Parathyroid adenoma (tissue), 2 donors: ENCODE results near the gene MAGEA9B.
A peak's percentile ranks its signal among the peaks of the same experiment; 100 is the strongest.

Experiments
- H2AFZ ChIP-seq: fragments of 300-600 bp; sonication (generic); one replicate; pipeline ENCODE4 v1.7.0; 2017; ENCODE audit warnings: antibody characterized with exemption, mild to moderate bottlenecking
- H3K27ac ChIP-seq: fragments of 300-600 bp; sonication (generic); one replicate; pipeline ENCODE4 v1.7.0; 2017
- H3K27me3 ChIP-seq: fragments of 300-600 bp; sonication (generic); one replicate; pipeline ENCODE4 v1.7.0; 2017; ENCODE audit warnings: low read length; ENCODE audit not compliant: control insufficient read depth, insufficient read depth
- H3K36me3 ChIP-seq: fragments of 300-600 bp; sonication (generic); one replicate; pipeline ENCODE4 v1.7.0; 2017; ENCODE audit warnings: low read length; ENCODE audit not compliant: control insufficient read depth, insufficient read depth
- H3K4me1 ChIP-seq: fragments of 300-600 bp; sonication (generic); one replicate; pipeline ENCODE4 v1.7.0; 2017; ENCODE audit warnings: control low read depth
- H3K4me2 ChIP-seq: fragments of 300-600 bp; sonication (generic); one replicate; pipeline ENCODE4 v1.7.0; 2017; ENCODE audit warnings: low read length
- H3K4me3 ChIP-seq: fragments of 300-600 bp; sonication (generic); one replicate; pipeline ENCODE4 v1.7.0; 2017; ENCODE audit warnings: low read depth, low read length
- H3K79me2 ChIP-seq: fragments of 300-600 bp; sonication (generic); one replicate; pipeline ENCODE4 v1.7.0; 2017; ENCODE audit warnings: control low read depth
- H3K9ac ChIP-seq: fragments of 300-600 bp; sonication (generic); one replicate; pipeline ENCODE4 v1.7.0; 2017; ENCODE audit warnings: mild to moderate bottlenecking
- H3K9me3 ChIP-seq: fragments of 300-600 bp; sonication (generic); one replicate; pipeline ENCODE4 v1.7.0; 2017; ENCODE audit warnings: low read length; ENCODE audit not compliant: control insufficient read depth
- TF ChIP-seq, protein P1 (sequence below): fragments of 300-600 bp; sonication (generic); IDR thresholded peaks from one replicate; pipeline ENCODE4 v1.7.0; 2017; ENCODE audit warnings: antibody characterized with exemption, mild to moderate bottlenecking
- donor health status: primary hyperparathyroidism.

The MAGEA9B gene

DNA sequence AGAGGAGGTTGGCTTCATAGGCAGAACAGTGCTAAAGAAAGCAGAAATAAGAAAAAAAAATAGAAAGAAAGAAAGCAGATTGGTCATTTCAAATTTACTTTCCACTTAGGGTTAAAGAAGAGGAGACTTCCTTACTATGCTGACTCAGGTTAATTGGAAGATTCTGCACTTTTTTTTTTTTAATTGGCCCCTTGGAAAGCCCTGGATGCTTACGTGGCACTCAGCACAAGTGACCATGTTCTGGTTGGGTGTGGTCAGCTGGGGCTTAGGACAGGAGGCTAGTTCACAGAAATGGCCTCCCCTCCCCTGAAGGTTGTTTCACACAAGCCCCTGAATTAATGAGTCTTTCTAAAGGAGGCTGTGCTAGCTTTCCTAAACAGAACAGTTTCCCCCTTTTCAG lies 14.5 kb downstream of the MAGEA9B start:
- Histone ChIP-seq H3K9me3 (no peaks in the 10 kb centered on the region), H3K9ac (no peak overlapping the region), H3K4me1 (peaks cover 16% of the 10 kb centered on the region), H3K27me3 (no peaks in the 10 kb centered on the region), H3K27ac (no peak overlapping the region), H3K36me3 (no peaks in the 10 kb centered on the region), H3K79me2 (no peaks in the 10 kb centered on the region), H3K4me3 (no peak overlapping the region), H2AFZ (no peak overlapping the region), H3K4me2 (no peak overlapping the region)
- TF ChIP-seq, protein P1, sequence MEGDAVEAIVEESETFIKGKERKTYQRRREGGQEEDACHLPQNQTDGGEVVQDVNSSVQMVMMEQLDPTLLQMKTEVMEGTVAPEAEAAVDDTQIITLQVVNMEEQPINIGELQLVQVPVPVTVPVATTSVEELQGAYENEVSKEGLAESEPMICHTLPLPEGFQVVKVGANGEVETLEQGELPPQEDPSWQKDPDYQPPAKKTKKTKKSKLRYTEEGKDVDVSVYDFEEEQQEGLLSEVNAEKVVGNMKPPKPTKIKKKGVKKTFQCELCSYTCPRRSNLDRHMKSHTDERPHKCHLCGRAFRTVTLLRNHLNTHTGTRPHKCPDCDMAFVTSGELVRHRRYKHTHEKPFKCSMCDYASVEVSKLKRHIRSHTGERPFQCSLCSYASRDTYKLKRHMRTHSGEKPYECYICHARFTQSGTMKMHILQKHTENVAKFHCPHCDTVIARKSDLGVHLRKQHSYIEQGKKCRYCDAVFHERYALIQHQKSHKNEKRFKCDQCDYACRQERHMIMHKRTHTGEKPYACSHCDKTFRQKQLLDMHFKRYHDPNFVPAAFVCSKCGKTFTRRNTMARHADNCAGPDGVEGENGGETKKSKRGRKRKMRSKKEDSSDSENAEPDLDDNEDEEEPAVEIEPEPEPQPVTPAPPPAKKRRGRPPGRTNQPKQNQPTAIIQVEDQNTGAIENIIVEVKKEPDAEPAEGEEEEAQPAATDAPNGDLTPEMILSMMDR: no peak

DNA sequence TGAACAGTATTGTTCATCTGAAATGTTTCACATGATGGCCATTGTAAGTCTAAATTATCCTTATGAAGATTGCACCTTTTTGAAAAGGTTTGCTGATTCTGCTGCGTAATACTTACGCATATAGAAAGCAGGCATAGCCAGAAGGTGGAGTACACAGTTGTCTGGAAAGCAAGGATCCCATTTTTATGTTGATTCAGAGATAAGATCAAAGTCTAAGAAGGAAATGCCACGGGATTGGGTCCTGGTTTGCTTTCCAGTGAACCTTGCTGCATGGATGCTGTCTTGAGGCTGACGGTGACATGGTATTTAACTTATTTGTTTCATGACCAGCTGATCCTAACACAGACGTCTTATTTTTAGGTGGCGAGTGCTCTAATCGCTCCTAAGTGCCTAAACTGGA lies 15.5 kb downstream of the MAGEA9B start:
- Histone ChIP-seq H3K27me3 (no peaks in the 10 kb centered on the region), H2AFZ (peak overlapping the region; percentile 28), H3K9ac (no peak overlapping the region), H3K9me3 (no peaks in the 10 kb centered on the region), H3K36me3 (no peaks in the 10 kb centered on the region), H3K4me2 (peak overlapping the region; percentile 8), H3K27ac (no peak overlapping the region), H3K4me1 (peaks cover 16% of the 10 kb centered on the region), H3K4me3 (no peak overlapping the region), H3K79me2 (no peaks in the 10 kb centered on the region)
- TF ChIP-seq, protein P1: no peak

DNA sequence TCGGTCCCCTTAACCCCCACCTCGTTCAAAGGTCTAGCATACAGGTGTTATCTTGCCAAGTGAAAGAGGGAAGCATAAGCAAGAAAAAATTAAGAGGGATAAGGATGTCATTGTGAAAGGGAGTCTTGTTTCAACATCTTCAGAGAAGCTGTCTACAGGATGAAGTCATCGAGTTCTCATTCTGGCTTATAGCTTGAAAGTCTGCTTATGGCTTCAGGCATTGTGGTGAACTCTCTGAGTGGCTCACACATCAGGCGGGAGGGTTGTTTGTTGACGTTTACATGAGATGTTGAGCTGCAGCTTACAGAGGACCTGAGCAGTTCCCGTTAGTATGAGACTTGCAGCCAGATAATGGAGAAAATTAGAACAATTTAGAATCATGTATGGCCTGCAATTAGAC lies 16.6 kb downstream of the MAGEA9B start:
- Histone ChIP-seq H3K27ac (no peak overlapping the region), H3K4me3 (no peak overlapping the region), H3K9ac (no peak overlapping the region), H3K9me3 (no peaks in the 10 kb centered on the region), H3K79me2 (no peaks in the 10 kb centered on the region), H3K27me3 (no peaks in the 10 kb centered on the region), H3K4me1 (peaks cover 16% of the 10 kb centered on the region), H2AFZ (no peak overlapping the region), H3K4me2 (no peak overlapping the region), H3K36me3 (no peaks in the 10 kb centered on the region)
- TF ChIP-seq, protein P1: no peak

DNA sequence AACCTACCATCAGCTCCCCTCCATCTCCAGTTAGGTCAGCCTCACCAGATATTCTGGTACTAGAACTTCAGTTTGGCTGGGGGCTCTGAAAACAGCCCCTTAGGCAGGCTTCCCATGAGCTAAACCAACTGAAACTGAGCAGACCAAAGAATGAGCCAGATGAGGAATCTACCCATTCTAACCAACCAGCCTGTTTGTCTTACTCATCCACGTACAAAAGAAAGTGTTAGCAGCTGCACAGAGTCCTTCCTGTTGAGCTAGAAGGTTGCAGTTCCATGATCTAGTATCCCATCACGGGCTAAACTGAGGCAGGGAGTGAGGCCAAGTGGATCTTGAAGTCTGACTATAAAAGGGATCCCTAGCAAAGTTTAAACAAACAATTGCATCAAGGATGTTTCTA lies 17.5 kb downstream of the MAGEA9B start:
- H3K27me3 ChIP-seq: no peaks in the 10 kb centered on the region
- no peaks in the 10 kb centered on the region for H3K79me2 ChIP-seq
- H3K4me1 ChIP-seq: peaks cover 16% of the 10 kb centered on the region
- H3K4me2 ChIP-seq: no peak overlapping the region
- no peak overlapping the region for H3K27ac ChIP-seq
- no peak overlapping the region for H3K9ac ChIP-seq
- TF ChIP-seq, protein P1: no peak
- no peak overlapping the region for H2AFZ ChIP-seq
- no peak overlapping the region for H3K4me3 ChIP-seq
- H3K36me3 ChIP-seq: no peaks in the 10 kb centered on the region
- H3K9me3 ChIP-seq: no peaks in the 10 kb centered on the region

DNA sequence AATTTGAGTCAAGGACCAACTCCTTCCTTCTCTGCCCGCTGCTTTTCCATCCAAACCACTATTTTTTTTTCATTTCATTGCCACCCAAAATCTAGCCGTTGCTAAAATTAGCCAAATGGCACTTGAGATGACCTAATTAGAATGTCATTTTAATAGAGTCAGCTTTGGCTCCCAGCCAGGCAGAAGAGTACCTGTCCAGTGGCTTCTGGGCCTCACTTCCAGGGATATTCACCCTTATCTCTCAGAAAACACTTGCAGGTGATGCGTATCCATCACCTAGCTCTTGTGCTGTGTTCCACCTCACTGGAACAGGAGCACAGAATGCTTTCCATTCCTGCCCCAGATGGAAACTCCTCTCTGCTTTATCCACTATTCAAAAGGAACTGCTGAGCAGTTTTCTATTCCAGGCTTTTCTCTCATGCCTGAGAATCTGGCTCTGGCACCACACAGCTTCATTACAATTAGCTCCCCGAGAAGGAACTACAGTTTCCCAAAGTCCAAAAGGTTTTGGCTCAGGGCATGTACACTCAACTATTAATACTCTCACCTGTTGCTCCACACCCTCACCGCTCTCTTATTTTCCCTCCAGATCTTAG lies 18.5 kb downstream of the MAGEA9B start:
- peak overlapping the region; percentile 45 for H3K27ac ChIP-seq
- H3K27me3 ChIP-seq: no peaks in the 10 kb centered on the region
- H3K36me3 ChIP-seq: no peaks in the 10 kb centered on the region
- H3K79me2 ChIP-seq: no peaks in the 10 kb centered on the region
- peaks cover 16% of the 10 kb centered on the region for H3K4me1 ChIP-seq
- TF ChIP-seq, protein P1: no peak
- no peak overlapping the region for H2AFZ ChIP-seq
- H3K4me2 ChIP-seq: peak overlapping the region; percentile 35
- H3K9ac ChIP-seq: no peak overlapping the region
- no peak overlapping the region for H3K4me3 ChIP-seq
- H3K9me3 ChIP-seq: no peaks in the 10 kb centered on the region
